Astrocyte (in vitro differentiated cells and primary cell): ENCODE data around the gene GSTT4.
"Not testable (repeated sequence)": the region's sequence is repeated elsewhere in the genome, so short reads cannot be mapped to it uniquely, and the experiment has no call there.

ENCODE experiments used
- EZH2 ChIP-seq: IDR thresholded peaks from 2 replicates; pipeline ENCODE4 v1.6.1; 2012; ENCODE audit warnings: mild to moderate bottlenecking, low read length, inconsistent platforms; ENCODE audit not compliant: insufficient read depth
- TF ChIP-seq, protein P1 (sequence below): IDR thresholded peaks from 2 replicates; pipeline ENCODE4 v1.5.1; 2011; ENCODE audit warnings: low read depth, mild to moderate bottlenecking, inconsistent platforms, low read length, moderate library complexity; ENCODE audit not compliant: insufficient read depth

DNA sequence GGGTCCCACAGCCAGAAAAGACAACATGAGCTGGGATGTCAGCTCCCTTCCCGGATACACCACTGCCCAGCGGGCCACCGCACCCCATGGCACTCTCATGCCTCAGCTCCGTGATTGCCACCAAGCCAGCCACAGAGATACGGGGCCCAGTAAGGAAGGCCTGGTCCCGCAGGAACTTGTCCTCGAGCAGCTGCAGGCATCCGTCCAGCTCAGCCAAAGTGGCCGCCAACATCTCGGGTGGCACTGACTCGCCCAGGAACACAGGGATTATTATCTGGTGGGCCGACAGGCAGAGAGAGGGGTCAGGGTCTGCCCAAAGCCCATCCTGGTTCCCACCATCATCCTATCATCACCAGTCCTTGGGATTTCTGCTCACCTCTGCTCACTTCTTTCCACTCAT is 27.9 kb downstream of the GSTT4 start:
- TF ChIP-seq, protein P1, sequence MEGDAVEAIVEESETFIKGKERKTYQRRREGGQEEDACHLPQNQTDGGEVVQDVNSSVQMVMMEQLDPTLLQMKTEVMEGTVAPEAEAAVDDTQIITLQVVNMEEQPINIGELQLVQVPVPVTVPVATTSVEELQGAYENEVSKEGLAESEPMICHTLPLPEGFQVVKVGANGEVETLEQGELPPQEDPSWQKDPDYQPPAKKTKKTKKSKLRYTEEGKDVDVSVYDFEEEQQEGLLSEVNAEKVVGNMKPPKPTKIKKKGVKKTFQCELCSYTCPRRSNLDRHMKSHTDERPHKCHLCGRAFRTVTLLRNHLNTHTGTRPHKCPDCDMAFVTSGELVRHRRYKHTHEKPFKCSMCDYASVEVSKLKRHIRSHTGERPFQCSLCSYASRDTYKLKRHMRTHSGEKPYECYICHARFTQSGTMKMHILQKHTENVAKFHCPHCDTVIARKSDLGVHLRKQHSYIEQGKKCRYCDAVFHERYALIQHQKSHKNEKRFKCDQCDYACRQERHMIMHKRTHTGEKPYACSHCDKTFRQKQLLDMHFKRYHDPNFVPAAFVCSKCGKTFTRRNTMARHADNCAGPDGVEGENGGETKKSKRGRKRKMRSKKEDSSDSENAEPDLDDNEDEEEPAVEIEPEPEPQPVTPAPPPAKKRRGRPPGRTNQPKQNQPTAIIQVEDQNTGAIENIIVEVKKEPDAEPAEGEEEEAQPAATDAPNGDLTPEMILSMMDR = not testable (repeated sequence)
- not testable (repeated sequence) for TF ChIP-seq EZH2
